NB4 (cell line): Measurements from ENCODE around the gene MET.

Experiments used
- POLR2A ChIP-seq: IDR thresholded peaks from 2 replicates; pipeline ENCODE4 v1.6.1; 2011; ENCODE audit warnings: mild to moderate bottlenecking; ENCODE audit not compliant: insufficient read length; ENCODE audit errors: extremely low read depth
- TF ChIP-seq, protein P1 (sequence below): IDR thresholded peaks from one replicate; pipeline ENCODE4 v1.5.1; 2012; ENCODE audit warnings: low read depth, low read length
- TF ChIP-seq, protein P2 (sequence below): IDR thresholded peaks from 2 replicates; pipeline ENCODE4 v1.6.1; 2011; ENCODE audit warnings: low read depth, low read length

DNA sequence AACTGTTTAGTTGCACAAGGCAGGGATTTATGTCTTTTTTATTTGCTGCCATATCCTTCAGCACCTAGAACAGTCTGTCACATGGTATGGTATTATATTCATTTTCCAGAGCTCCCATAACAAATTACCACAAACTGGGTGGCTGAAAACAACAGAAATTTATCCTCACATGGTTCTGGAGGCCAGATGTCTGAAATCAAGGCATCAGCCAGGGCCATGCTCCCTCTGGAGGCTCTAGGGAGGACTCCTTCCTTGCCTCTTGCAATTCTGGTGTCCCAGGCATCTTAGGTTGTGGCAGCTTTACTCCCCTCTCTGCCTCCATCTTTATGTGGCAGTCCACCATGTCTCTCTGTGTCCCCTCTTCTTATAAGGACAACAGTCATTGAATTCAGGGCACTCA is 43.1 kb downstream of the MET start:
- no peak for TF ChIP-seq POLR2A
- TF ChIP-seq, protein P1, sequence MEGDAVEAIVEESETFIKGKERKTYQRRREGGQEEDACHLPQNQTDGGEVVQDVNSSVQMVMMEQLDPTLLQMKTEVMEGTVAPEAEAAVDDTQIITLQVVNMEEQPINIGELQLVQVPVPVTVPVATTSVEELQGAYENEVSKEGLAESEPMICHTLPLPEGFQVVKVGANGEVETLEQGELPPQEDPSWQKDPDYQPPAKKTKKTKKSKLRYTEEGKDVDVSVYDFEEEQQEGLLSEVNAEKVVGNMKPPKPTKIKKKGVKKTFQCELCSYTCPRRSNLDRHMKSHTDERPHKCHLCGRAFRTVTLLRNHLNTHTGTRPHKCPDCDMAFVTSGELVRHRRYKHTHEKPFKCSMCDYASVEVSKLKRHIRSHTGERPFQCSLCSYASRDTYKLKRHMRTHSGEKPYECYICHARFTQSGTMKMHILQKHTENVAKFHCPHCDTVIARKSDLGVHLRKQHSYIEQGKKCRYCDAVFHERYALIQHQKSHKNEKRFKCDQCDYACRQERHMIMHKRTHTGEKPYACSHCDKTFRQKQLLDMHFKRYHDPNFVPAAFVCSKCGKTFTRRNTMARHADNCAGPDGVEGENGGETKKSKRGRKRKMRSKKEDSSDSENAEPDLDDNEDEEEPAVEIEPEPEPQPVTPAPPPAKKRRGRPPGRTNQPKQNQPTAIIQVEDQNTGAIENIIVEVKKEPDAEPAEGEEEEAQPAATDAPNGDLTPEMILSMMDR = no peak
- TF ChIP-seq, protein P2, sequence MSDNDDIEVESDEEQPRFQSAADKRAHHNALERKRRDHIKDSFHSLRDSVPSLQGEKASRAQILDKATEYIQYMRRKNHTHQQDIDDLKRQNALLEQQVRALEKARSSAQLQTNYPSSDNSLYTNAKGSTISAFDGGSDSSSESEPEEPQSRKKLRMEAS = no peak
